Thymus (tissue), 11 donors: ENCODE data around the gene SLC22A3. TPM values are rescaled to one million over a fixed set of nuclear protein-coding genes. Genes with fewer than 3 reads are reported as not detected.
"Not testable (repeated sequence)": the region's sequence is repeated elsewhere in the genome, so short reads cannot be mapped to it uniquely, and the experiment has no call there.

Experiments used
- DNase-seq, 9 donors: peaks; one replicate each; pipeline ENCODE4 v3.0.0-alpha.2; 2013; ENCODE audit warnings: low spot score in 9 of 9, low read depth in 6 of 9, missing footprints in 1 of 9
- H3K27ac ChIP-seq, 2 donors: one replicate each; pipeline ENCODE4 v1.5.1; 2013; ENCODE audit warnings: control low read depth in 1 of 2, low read depth in 1 of 2, low read length in 1 of 2, mild to moderate bottlenecking in 1 of 2, moderate library complexity in 1 of 2
- H3K27me3 ChIP-seq, 2 donors: one replicate each; pipeline ENCODE4 v1.5.1; 2013; ENCODE audit warnings: low read length in 1 of 2; ENCODE audit not compliant: control insufficient read depth in 2 of 2, insufficient read depth in 1 of 2
- H3K36me3 ChIP-seq, 2 donors: one replicate each; pipeline ENCODE4 v1.5.1; 2013; ENCODE audit warnings: low read length in 1 of 2, mild to moderate bottlenecking in 1 of 2, moderate library complexity in 1 of 2; ENCODE audit not compliant: control insufficient read depth in 2 of 2, insufficient read depth in 2 of 2
- H3K4me1 ChIP-seq, 2 donors: one replicate each; pipeline ENCODE4 v1.5.1; 2013; ENCODE audit warnings: low read length in 2 of 2; ENCODE audit not compliant: control insufficient read depth in 2 of 2, insufficient read depth in 2 of 2
- H3K4me3 ChIP-seq, 2 donors: one replicate each; pipeline ENCODE4 v1.5.1; 2013; ENCODE audit warnings: low read length in 2 of 2, control low read depth in 1 of 2, mild to moderate bottlenecking in 1 of 2
- H3K9me3 ChIP-seq, 2 donors: one replicate each; pipeline ENCODE4 v1.5.1; 2013; ENCODE audit warnings: low read length in 1 of 2, mild to moderate bottlenecking in 1 of 2; ENCODE audit not compliant: control insufficient read depth in 2 of 2, insufficient read depth in 1 of 2
- WGBS: extraction: QIAGEN DNeasy Blood & Tissue Kit; methylation state at CpG from one replicate; pipeline ENCODE4 v1.1.7; 2013; 5-methylcytosine and 5-hydroxymethylcytosine counted together
- polyA plus RNA-seq: library from polyadenylated mRNA; stranded (reverse); fragments of 200-250 nt; gene quantifications from one replicate; pipeline ENCODE4 v1.2.3, GENCODE V29; 2013
- total RNA-seq: library from RNA; stranded (reverse); fragments of 120-200 nt; gene quantifications from one replicate; pipeline ENCODE4 v1.2.4, GENCODE V29; 2013
- donor health status: healthy.

Gene SLC22A3
- total and polyA plus RNA-seq, 2 donors = 0.28 to 1.4 TPM

GRCh38 chr6:160360955-160361354 lies 12.8 kb downstream of the SLC22A3 start:
- no peaks in the 10 kb centered on the region for H3K36me3 ChIP-seq
- no peak for DNase-seq
- H3K9me3 ChIP-seq = no peaks in the 10 kb centered on the region
- no peaks in the 10 kb centered on the region for H3K27me3 ChIP-seq
- H3K27ac ChIP-seq = no peak overlapping the region
- H3K4me1 ChIP-seq = no peaks in the 10 kb centered on the region
- H3K4me3 ChIP-seq = no peak overlapping the region

- Histone ChIP-seq H3K4me3 (no peak overlapping the region), H3K36me3 (no peaks in the 10 kb centered on the region), H3K27me3 (no peaks in the 10 kb centered on the region), H3K9me3 (no peaks in the 10 kb centered on the region), H3K27ac (no peak overlapping the region), H3K4me1 (no peaks in the 10 kb centered on the region)
- WGBS = 86% methylated on average over 28 of the region's 28 CpGs
- DNase-seq = no peak
These were observed 14.4 kb downstream of the SLC22A3 start for GRCh38 chr6:160362556-160362955.

GRCh38 chr6:160363016-160363996 lies 15.1 kb downstream of the SLC22A3 start:
- Histone ChIP-seq H3K27me3 (no peaks in the 10 kb centered on the region), H3K4me1 (no peaks in the 10 kb centered on the region), H3K9me3 (no peaks in the 10 kb centered on the region), H3K27ac (no peak overlapping the region), H3K36me3 (no peaks in the 10 kb centered on the region), H3K4me3 (no peak overlapping the region)
- WGBS = 92% methylated on average over 30 of the region's 30 CpGs
- no peak for DNase-seq

GRCh38 chr6:160365117-160365516 lies 16.9 kb downstream of the SLC22A3 start:
- Histone ChIP-seq H3K4me3 (no peak overlapping the region), H3K36me3 (no peaks in the 10 kb centered on the region), H3K27ac (no peak overlapping the region), H3K4me1 (no peaks in the 10 kb centered on the region), H3K9me3 (no peaks in the 10 kb centered on the region), H3K27me3 (no peaks in the 10 kb centered on the region)
- no peak for DNase-seq

GRCh38 chr6:160367798-160368547 lies 19.8 kb downstream of the SLC22A3 start:
- DNase-seq = no peak
- Histone ChIP-seq H3K27ac (no peak overlapping the region), H3K9me3 (no peaks in the 10 kb centered on the region), H3K4me3 (no peak overlapping the region), H3K4me1 (no peaks in the 10 kb centered on the region), H3K27me3 (no peaks in the 10 kb centered on the region), H3K36me3 (no peaks in the 10 kb centered on the region)
- 94% methylated on average over 6 of the region's 6 CpGs for WGBS

GRCh38 chr6:160368670-160369069 lies 20.5 kb downstream of the SLC22A3 start:
- no peak for DNase-seq
- no peaks in the 10 kb centered on the region for H3K9me3 ChIP-seq
- no peak overlapping the region for H3K4me3 ChIP-seq
- H3K36me3 ChIP-seq = no peaks in the 10 kb centered on the region
- no peak overlapping the region for H3K27ac ChIP-seq
- 93% methylated on average over 4 of the region's 4 CpGs for WGBS
- no peaks in the 10 kb centered on the region for H3K4me1 ChIP-seq
- H3K27me3 ChIP-seq = no peaks in the 10 kb centered on the region

- H3K4me1 ChIP-seq, H3K36me3 ChIP-seq, H3K27ac ChIP-seq, H3K4me3 ChIP-seq, H3K27me3 ChIP-seq, DNase-seq, H3K9me3 ChIP-seq: not testable (repeated sequence)
- 90% methylated on average over 4 of the region's 4 CpGs for WGBS
These were observed 25.4 kb downstream of the SLC22A3 start for GRCh38 chr6:160373601-160374000.

GRCh38 chr6:160374836-160375560 lies 26.8 kb downstream of the SLC22A3 start:
- H3K27me3 ChIP-seq = no peaks in the 10 kb centered on the region
- no peaks in the 10 kb centered on the region for H3K36me3 ChIP-seq
- DNase-seq = no peak
- H3K4me1 ChIP-seq = no peaks in the 10 kb centered on the region
- 95% methylated on average over 3 of the region's 3 CpGs for WGBS
- H3K9me3 ChIP-seq = no peaks in the 10 kb centered on the region
- H3K27ac ChIP-seq = no peak overlapping the region
- H3K4me3 ChIP-seq = no peak overlapping the region

- Histone ChIP-seq H3K27ac (no peak overlapping the region), H3K27me3 (no peaks in the 10 kb centered on the region), H3K4me1 (no peaks in the 10 kb centered on the region), H3K36me3 (no peaks in the 10 kb centered on the region), H3K4me3 (no peak overlapping the region), H3K9me3 (no peaks in the 10 kb centered on the region)
- no peak for DNase-seq
- 99% methylated on average over 2 of the region's 2 CpGs for WGBS
These were observed 27.4 kb downstream of the SLC22A3 start for GRCh38 chr6:160375561-160375949.
